HEK293 (cell line): Measurements from ENCODE around the gene PBXIP1.

ENCODE experiments used
- BCL11A ChIP-seq: fragments of 450-650 bp; formaldehyde crosslinking; IDR thresholded peaks from 2 replicates; pipeline ENCODE4 v1.5.1; 2016; ENCODE audit warnings: low read depth, missing biosample characterization, missing genetic modification characterization
- HOXA7 ChIP-seq: sonication (generic); formaldehyde crosslinking; IDR thresholded peaks from 2 replicates; pipeline ENCODE4 v1.8.1; 2022; ENCODE audit warnings: missing genetic modification reagents, borderline replicate concordance
- HOXC10 ChIP-seq: sonication (generic); formaldehyde crosslinking; IDR thresholded peaks from 2 replicates; pipeline ENCODE4 v1.8.1; 2023; ENCODE audit warnings: mild to moderate bottlenecking, missing genetic modification reagents
- HOXD13 ChIP-seq: sonication (generic); formaldehyde crosslinking; IDR thresholded peaks from 2 replicates; pipeline ENCODE4 v1.8.0; 2022; ENCODE audit warnings: missing genetic modification reagents, borderline replicate concordance
- KLF1 ChIP-seq: fragments of 450-650 bp; formaldehyde crosslinking; IDR thresholded peaks from 2 replicates; pipeline ENCODE4 v1.5.1; 2016; ENCODE audit warnings: missing biosample characterization, missing genetic modification characterization
- ZBTB17 ChIP-seq: fragments of 450-650 bp; formaldehyde crosslinking; IDR thresholded peaks from 2 replicates; pipeline ENCODE4 v1.5.1; 2016; ENCODE audit warnings: missing biosample characterization, missing genetic modification characterization
- ZBTB48 ChIP-seq: fragments of 450-650 bp; formaldehyde crosslinking; IDR thresholded peaks from 2 replicates; pipeline ENCODE4 v1.5.1; 2016; ENCODE audit warnings: missing biosample characterization, missing genetic modification characterization
- ZBTB8A ChIP-seq: fragments of 450-650 bp; formaldehyde crosslinking; IDR thresholded peaks from 2 replicates; pipeline ENCODE4 v1.5.1; 2016; ENCODE audit warnings: missing biosample characterization, missing genetic modification characterization
- ZFP37 ChIP-seq: fragments of 450-650 bp; formaldehyde crosslinking; IDR thresholded peaks from 2 replicates; pipeline ENCODE4 v1.5.1; 2016; ENCODE audit warnings: missing biosample characterization, missing genetic modification characterization
- ZNF174 ChIP-seq: fragments of 450-650 bp; formaldehyde crosslinking; IDR thresholded peaks from 2 replicates; pipeline ENCODE4 v1.5.0; 2017; ENCODE audit warnings: missing biosample characterization, mild to moderate bottlenecking, missing genetic modification characterization
- ZNF324 ChIP-seq: fragments of 450-650 bp; formaldehyde crosslinking; IDR thresholded peaks from 2 replicates; pipeline ENCODE4 v1.5.1; 2016; ENCODE audit warnings: missing biosample characterization, missing genetic modification characterization
- ZNF529 ChIP-seq: fragments of 450-650 bp; formaldehyde crosslinking; IDR thresholded peaks from 2 replicates; pipeline ENCODE4 v1.5.1; 2017; ENCODE audit warnings: missing genetic modification characterization, missing biosample characterization; ENCODE audit not compliant: insufficient replicate concordance
- ZNF555 ChIP-seq: fragments of 450-650 bp; formaldehyde crosslinking; conservative IDR thresholded peaks from 2 replicates; pipeline ENCODE4 v1.5.1; 2017; ENCODE audit warnings: missing biosample characterization, mild to moderate bottlenecking, missing genetic modification characterization, inconsistent platforms
- ZNF660 ChIP-seq: fragments of 450-650 bp; IDR thresholded peaks from 2 replicates; pipeline ENCODE4 v1.5.1; 2018; ENCODE audit warnings: missing biosample characterization, mild to moderate bottlenecking, missing genetic modification characterization
- ZNF747 ChIP-seq: fragments of 450-650 bp; formaldehyde crosslinking; IDR thresholded peaks from 2 replicates; pipeline ENCODE4 v1.5.1; 2016; ENCODE audit warnings: missing biosample characterization, missing genetic modification characterization
- ZNF768 ChIP-seq: fragments of 450-650 bp; formaldehyde crosslinking; IDR thresholded peaks from 2 replicates; pipeline ENCODE4 v1.5.1; 2018; ENCODE audit warnings: missing biosample characterization, mild to moderate bottlenecking, missing genetic modification characterization
- ZSCAN30 ChIP-seq: fragments of 450-650 bp; IDR thresholded peaks from 2 replicates; pipeline ENCODE4 v1.5.1; 2018; ENCODE audit warnings: missing biosample characterization, mild to moderate bottlenecking, missing genetic modification characterization, moderate library complexity
- TF ChIP-seq, protein P1 (sequence below): fragments of 450-650 bp; formaldehyde crosslinking; IDR thresholded peaks from 2 replicates; pipeline ENCODE4 v1.5.1; 2016; ENCODE audit warnings: missing biosample characterization, missing genetic modification characterization, borderline replicate concordance
- TF ChIP-seq, protein P2 (sequence below): fragments of 450-650 bp; formaldehyde crosslinking; IDR thresholded peaks from 2 replicates; pipeline ENCODE4 v1.5.1; 2016; ENCODE audit warnings: missing biosample characterization, missing genetic modification characterization
- TF ChIP-seq, protein P3 (sequence below): fragments of 450-650 bp; formaldehyde crosslinking; IDR thresholded peaks from 2 replicates; pipeline ENCODE4 v1.5.1; 2016; ENCODE audit warnings: missing biosample characterization, missing genetic modification characterization, borderline replicate concordance
- TF ChIP-seq, protein P4 (sequence below): fragments of 450-650 bp; formaldehyde crosslinking; conservative IDR thresholded peaks from 2 replicates; pipeline ENCODE4 v1.5.1; 2016; ENCODE audit warnings: low read depth, missing biosample characterization, missing genetic modification characterization
- TF ChIP-seq, protein P5 (sequence below): fragments of 450-650 bp; formaldehyde crosslinking; IDR thresholded peaks from 2 replicates; pipeline ENCODE4 v1.5.1; 2017; ENCODE audit warnings: missing biosample characterization, missing genetic modification characterization

Gene PBXIP1

DNA sequence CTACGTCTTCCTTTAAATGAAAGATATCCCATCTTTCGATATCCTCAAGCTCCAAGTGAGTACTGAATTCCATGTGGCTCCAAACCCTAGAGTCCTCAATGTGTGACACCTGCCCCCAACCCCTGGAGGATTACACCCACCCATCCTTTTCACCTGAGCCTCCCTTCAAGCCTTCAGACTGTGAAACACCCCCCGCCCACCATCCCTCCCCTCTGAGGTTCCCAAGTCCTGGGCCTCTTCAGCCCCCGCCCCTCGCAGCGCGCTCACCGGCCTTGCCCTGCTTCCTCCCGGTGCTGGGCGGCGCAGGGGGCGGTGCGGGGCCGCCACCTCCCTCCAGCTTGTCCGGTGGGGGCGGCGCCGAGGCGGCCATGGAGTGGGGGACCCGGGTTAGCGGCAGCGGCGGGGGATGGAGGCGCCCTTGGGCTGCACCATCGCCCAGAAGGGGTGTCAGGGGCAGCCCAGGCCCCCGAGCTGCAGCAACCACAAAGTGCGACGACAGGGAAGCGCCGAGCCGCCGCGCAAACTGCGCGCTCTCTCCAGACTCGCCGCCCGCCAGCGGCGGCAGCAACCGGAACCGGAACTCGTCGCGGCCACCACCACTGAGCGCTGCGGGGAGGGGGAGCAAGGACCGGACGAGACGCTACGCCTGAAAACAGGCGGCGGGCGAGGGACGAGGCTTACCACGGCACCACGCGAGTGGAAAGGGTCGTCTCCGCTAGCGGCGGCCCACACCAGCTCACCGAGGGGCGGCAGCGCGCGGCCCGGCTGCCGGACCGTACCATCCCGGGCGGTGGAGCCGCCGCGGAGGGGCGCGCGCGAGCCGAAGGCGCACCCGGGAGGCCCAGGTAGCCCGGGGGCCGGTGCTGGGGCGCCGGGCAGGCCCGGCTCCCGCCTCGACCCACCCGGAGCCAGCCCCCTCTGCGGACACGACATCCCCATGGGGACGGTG lies 5.6 kb upstream of the PBXIP1 start, which contains the start of gene PYGO2 (continued):
- TF ChIP-seq HOXA7 (no peak), ZBTB17 (tag by site-specific recombination) (peak; percentile 16), ZNF324 (tag by site-specific recombination) (peak; percentile 59; the same call in 1 of the 2 replicates), ZBTB8A (tag by site-specific recombination) (peak; percentile 99), ZNF747 (no peak), HOXC10 (CRISPR knock-in tag) (no peak), BCL11A (tag by site-specific recombination) (no peak), ZSCAN30 (tag by site-specific recombination) (peak; percentile 74), ZNF555 (tag by site-specific recombination) (no peak), HOXD13 (no peak), ZFP37 (peak; percentile 75; the same call in 1 of the 2 replicates), KLF1 (tag by site-specific recombination) (peak; percentile 65), ZBTB48 (tag by site-specific recombination) (no peak), ZNF174 (tag by site-specific recombination) (no peak), ZNF529 (tag by site-specific recombination) (no peak), ZNF768 (tag by site-specific recombination) (no peak; the same call in 1 of the 2 replicates), ZNF660 (tag by site-specific recombination) (peak; percentile 90)
- TF ChIP-seq, protein P1, sequence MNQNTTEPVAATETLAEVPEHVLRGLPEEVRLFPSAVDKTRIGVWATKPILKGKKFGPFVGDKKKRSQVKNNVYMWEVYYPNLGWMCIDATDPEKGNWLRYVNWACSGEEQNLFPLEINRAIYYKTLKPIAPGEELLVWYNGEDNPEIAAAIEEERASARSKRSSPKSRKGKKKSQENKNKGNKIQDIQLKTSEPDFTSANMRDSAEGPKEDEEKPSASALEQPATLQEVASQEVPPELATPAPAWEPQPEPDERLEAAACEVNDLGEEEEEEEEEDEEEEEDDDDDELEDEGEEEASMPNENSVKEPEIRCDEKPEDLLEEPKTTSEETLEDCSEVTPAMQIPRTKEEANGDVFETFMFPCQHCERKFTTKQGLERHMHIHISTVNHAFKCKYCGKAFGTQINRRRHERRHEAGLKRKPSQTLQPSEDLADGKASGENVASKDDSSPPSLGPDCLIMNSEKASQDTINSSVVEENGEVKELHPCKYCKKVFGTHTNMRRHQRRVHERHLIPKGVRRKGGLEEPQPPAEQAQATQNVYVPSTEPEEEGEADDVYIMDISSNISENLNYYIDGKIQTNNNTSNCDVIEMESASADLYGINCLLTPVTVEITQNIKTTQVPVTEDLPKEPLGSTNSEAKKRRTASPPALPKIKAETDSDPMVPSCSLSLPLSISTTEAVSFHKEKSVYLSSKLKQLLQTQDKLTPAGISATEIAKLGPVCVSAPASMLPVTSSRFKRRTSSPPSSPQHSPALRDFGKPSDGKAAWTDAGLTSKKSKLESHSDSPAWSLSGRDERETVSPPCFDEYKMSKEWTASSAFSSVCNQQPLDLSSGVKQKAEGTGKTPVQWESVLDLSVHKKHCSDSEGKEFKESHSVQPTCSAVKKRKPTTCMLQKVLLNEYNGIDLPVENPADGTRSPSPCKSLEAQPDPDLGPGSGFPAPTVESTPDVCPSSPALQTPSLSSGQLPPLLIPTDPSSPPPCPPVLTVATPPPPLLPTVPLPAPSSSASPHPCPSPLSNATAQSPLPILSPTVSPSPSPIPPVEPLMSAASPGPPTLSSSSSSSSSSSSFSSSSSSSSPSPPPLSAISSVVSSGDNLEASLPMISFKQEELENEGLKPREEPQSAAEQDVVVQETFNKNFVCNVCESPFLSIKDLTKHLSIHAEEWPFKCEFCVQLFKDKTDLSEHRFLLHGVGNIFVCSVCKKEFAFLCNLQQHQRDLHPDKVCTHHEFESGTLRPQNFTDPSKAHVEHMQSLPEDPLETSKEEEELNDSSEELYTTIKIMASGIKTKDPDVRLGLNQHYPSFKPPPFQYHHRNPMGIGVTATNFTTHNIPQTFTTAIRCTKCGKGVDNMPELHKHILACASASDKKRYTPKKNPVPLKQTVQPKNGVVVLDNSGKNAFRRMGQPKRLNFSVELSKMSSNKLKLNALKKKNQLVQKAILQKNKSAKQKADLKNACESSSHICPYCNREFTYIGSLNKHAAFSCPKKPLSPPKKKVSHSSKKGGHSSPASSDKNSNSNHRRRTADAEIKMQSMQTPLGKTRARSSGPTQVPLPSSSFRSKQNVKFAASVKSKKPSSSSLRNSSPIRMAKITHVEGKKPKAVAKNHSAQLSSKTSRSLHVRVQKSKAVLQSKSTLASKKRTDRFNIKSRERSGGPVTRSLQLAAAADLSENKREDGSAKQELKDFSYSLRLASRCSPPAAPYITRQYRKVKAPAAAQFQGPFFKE (tag by site-specific recombination), result no peak
- TF ChIP-seq, protein P2, sequence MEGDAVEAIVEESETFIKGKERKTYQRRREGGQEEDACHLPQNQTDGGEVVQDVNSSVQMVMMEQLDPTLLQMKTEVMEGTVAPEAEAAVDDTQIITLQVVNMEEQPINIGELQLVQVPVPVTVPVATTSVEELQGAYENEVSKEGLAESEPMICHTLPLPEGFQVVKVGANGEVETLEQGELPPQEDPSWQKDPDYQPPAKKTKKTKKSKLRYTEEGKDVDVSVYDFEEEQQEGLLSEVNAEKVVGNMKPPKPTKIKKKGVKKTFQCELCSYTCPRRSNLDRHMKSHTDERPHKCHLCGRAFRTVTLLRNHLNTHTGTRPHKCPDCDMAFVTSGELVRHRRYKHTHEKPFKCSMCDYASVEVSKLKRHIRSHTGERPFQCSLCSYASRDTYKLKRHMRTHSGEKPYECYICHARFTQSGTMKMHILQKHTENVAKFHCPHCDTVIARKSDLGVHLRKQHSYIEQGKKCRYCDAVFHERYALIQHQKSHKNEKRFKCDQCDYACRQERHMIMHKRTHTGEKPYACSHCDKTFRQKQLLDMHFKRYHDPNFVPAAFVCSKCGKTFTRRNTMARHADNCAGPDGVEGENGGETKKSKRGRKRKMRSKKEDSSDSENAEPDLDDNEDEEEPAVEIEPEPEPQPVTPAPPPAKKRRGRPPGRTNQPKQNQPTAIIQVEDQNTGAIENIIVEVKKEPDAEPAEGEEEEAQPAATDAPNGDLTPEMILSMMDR (tag by site-specific recombination), result peak; percentile 87; the same call in 1 of the 2 replicates
- TF ChIP-seq, protein P3, sequence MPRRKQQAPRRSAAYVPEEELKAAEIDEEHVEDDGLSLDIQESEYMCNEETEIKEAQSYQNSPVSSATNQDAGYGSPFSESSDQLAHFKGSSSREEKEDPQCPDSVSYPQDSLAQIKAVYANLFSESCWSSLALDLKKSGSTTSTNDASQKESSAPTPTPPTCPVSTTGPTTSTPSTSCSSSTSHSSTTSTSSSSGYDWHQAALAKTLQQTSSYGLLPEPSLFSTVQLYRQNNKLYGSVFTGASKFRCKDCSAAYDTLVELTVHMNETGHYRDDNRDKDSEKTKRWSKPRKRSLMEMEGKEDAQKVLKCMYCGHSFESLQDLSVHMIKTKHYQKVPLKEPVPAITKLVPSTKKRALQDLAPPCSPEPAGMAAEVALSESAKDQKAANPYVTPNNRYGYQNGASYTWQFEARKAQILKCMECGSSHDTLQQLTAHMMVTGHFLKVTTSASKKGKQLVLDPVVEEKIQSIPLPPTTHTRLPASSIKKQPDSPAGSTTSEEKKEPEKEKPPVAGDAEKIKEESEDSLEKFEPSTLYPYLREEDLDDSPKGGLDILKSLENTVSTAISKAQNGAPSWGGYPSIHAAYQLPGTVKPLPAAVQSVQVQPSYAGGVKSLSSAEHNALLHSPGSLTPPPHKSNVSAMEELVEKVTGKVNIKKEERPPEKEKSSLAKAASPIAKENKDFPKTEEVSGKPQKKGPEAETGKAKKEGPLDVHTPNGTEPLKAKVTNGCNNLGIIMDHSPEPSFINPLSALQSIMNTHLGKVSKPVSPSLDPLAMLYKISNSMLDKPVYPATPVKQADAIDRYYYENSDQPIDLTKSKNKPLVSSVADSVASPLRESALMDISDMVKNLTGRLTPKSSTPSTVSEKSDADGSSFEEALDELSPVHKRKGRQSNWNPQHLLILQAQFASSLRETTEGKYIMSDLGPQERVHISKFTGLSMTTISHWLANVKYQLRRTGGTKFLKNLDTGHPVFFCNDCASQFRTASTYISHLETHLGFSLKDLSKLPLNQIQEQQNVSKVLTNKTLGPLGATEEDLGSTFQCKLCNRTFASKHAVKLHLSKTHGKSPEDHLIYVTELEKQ (tag by site-specific recombination), result 0 out of 2 replicates have a peak, but pooled peaks have one; percentile 18
- TF ChIP-seq, protein P4, sequence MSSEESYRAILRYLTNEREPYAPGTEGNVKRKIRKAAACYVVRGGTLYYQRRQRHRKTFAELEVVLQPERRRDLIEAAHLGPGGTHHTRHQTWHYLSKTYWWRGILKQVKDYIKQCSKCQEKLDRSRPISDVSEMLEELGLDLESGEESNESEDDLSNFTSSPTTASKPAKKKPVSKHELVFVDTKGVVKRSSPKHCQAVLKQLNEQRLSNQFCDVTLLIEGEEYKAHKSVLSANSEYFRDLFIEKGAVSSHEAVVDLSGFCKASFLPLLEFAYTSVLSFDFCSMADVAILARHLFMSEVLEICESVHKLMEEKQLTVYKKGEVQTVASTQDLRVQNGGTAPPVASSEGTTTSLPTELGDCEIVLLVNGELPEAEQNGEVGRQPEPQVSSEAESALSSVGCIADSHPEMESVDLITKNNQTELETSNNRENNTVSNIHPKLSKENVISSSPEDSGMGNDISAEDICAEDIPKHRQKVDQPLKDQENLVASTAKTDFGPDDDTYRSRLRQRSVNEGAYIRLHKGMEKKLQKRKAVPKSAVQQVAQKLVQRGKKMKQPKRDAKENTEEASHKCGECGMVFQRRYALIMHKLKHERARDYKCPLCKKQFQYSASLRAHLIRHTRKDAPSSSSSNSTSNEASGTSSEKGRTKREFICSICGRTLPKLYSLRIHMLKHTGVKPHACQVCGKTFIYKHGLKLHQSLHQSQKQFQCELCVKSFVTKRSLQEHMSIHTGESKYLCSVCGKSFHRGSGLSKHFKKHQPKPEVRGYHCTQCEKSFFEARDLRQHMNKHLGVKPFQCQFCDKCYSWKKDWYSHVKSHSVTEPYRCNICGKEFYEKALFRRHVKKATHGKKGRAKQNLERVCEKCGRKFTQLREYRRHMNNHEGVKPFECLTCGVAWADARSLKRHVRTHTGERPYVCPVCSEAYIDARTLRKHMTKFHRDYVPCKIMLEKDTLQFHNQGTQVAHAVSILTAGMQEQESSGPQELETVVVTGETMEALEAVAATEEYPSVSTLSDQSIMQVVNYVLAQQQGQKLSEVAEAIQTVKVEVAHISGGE (tag by site-specific recombination), result peak; percentile 93
- TF ChIP-seq, protein P5, sequence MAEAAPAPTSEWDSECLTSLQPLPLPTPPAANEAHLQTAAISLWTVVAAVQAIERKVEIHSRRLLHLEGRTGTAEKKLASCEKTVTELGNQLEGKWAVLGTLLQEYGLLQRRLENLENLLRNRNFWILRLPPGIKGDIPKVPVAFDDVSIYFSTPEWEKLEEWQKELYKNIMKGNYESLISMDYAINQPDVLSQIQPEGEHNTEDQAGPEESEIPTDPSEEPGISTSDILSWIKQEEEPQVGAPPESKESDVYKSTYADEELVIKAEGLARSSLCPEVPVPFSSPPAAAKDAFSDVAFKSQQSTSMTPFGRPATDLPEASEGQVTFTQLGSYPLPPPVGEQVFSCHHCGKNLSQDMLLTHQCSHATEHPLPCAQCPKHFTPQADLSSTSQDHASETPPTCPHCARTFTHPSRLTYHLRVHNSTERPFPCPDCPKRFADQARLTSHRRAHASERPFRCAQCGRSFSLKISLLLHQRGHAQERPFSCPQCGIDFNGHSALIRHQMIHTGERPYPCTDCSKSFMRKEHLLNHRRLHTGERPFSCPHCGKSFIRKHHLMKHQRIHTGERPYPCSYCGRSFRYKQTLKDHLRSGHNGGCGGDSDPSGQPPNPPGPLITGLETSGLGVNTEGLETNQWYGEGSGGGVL, result peak; percentile 90
